HG03139 (cell line): ENCODE measurements around the gene HDDC3.

ENCODE experiments used
- ATAC-seq: cut with Tn5 transposase; IDR thresholded peaks from one replicate; pipeline ENCODE4 v1.9.1; 2021; ENCODE audit not compliant: unreplicated experiment

The HDDC3 gene

GRCh38 chr15:90881181-90881977 is 51.0 kb downstream of the HDDC3 start:
- ATAC-seq = no peak

- ATAC-seq = no peak
Observed at GRCh38 chr15:90880381-90881145, 51.8 kb downstream of the HDDC3 start.
